Endothelial cell of umbilical vein (primary cell): Measurements from ENCODE around the gene ZRSR2. TPM values are rescaled to one million over a fixed set of nuclear protein-coding genes. Genes with fewer than 3 reads are reported as not detected.

Experiments used
- BruUV-seq: library from RNA; stranded (reverse); fragments of 400-500 nt; replicated peaks from 2 replicates; lab custom pipeline; 2021; lab: Mats Ljungman, UMichigan
- CTCF ChIA-PET: fragments of 300-600, 350-600 bp; sonication (Branson Sonifier 250); formaldehyde crosslinking; loops from one replicate; lab custom pipeline; 2021; ENCODE audit warnings: antibody characterized with exemption, inconsistent platforms; lab: Charles Lee
- POLR2A ChIA-PET: fragments of 300-600, 350-600 bp; sonication (Branson Sonifier 250); formaldehyde crosslinking; loops from one replicate; lab custom pipeline; 2021; ENCODE audit warnings: antibody characterized with exemption, inconsistent platforms; lab: Charles Lee
- DNase-seq: peaks from one replicate; pipeline ENCODE4 v3.0.0-alpha.2; 2011; ENCODE audit warnings: low read depth, low spot score
- FAIRE-seq: peaks from 2 replicates; lab custom pipeline; 2011; peaks lifted over from hg19 to GRCh38; lab: Jason Lieb, UNC
- H2AFZ ChIP-seq: 2 replicates; pipeline ENCODE4 v1.6.0; 2012; ENCODE audit warnings: low read depth, low read length, control low read depth, inconsistent platforms
- H3K27ac ChIP-seq: 2 replicates; pipeline ENCODE4 v1.5.1; 2011; ENCODE audit warnings: low read depth, mild to moderate bottlenecking, control low read depth, low read length, moderate library complexity; ENCODE audit not compliant: insufficient read depth
- H3K27me3 ChIP-seq, 2 experiments: 2 replicates each; pipeline versions ENCODE4 v1.6.0 to v1.6.1; 2011; ENCODE audit warnings: low read length in 2 of 2, mixed read lengths in 1 of 2; ENCODE audit not compliant: control insufficient read depth in 2 of 2, insufficient read depth in 2 of 2
- H3K36me3 ChIP-seq, 2 experiments: 2 replicates in 1 of 2; 3 replicates in 1 of 2; pipeline ENCODE4 v1.5.1; 2011; ENCODE audit warnings: low read length in 2 of 2, mild to moderate bottlenecking in 1 of 2, moderate library complexity in 1 of 2; ENCODE audit not compliant: control insufficient read depth in 2 of 2, insufficient read depth in 2 of 2; ENCODE audit errors: extremely low read depth in 1 of 2
- H3K4me1 ChIP-seq: 3 replicates; pipeline ENCODE4 v1.5.1; 2011; ENCODE audit warnings: mild to moderate bottlenecking, low read length; ENCODE audit not compliant: control insufficient read depth, insufficient read depth; ENCODE audit errors: extremely low read depth
- H3K4me2 ChIP-seq: 2 replicates; pipeline ENCODE4 v1.6.1; 2011; ENCODE audit warnings: low read length, control low read depth, mixed read lengths; ENCODE audit not compliant: insufficient read depth
- H3K4me3 ChIP-seq, 3 experiments: fragments of 200-600 bp in 1 of 3; sonication (generic), shearing (Covaris generic) in 1 of 3; replicated peaks in 1 of 3; 2 replicates each; pipeline ENCODE4 v1.5.1; 2011 to 2016; ENCODE audit warnings: control low read depth in 3 of 3, low read length in 3 of 3, mild to moderate bottlenecking in 2 of 3, inconsistent platforms in 1 of 3, low read depth in 1 of 3, moderate library complexity in 1 of 3; ENCODE audit not compliant: insufficient read depth in 1 of 3
- H3K79me2 ChIP-seq: 2 replicates; pipeline ENCODE4 v1.6.0; 2012; ENCODE audit warnings: low read length, inconsistent platforms; ENCODE audit not compliant: control insufficient read depth, insufficient read depth
- H3K9ac ChIP-seq: replicated peaks from 2 replicates; pipeline ENCODE3; 2011; ENCODE audit warnings: low read length, control low read depth; ENCODE audit not compliant: insufficient read depth; ENCODE audit errors: extremely low read depth
- H3K9me1 ChIP-seq: replicated peaks from 3 replicates; pipeline ENCODE4 v1.6.0; 2011; ENCODE audit warnings: mild to moderate bottlenecking, low read length; ENCODE audit not compliant: control insufficient read depth, insufficient read depth; ENCODE audit errors: extremely low read depth
- H3K9me3 ChIP-seq: replicated peaks from 2 replicates; pipeline ENCODE4 v1.5.1; 2012; ENCODE audit warnings: low read length, inconsistent platforms; ENCODE audit not compliant: control insufficient read depth, insufficient read depth
- H4K20me1 ChIP-seq: replicated peaks from 2 replicates; pipeline ENCODE3; 2011; ENCODE audit warnings: mild to moderate bottlenecking, low read length; ENCODE audit not compliant: control insufficient read depth, insufficient read depth; ENCODE audit errors: extremely low read depth
- EZH2 ChIP-seq: IDR thresholded peaks from 2 replicates; pipeline ENCODE4 v1.6.1; 2012; ENCODE audit warnings: borderline replicate concordance, low read depth, mild to moderate bottlenecking, moderate library complexity, low read length, inconsistent platforms; ENCODE audit not compliant: severe bottlenecking
- FOS ChIP-seq: IDR thresholded peaks from 2 replicates; pipeline ENCODE4 v1.6.1; 2011; ENCODE audit warnings: mild to moderate bottlenecking, low read length, moderate library complexity, borderline replicate concordance; ENCODE audit not compliant: insufficient read depth
- GATA2 ChIP-seq: IDR thresholded peaks from 2 replicates; pipeline ENCODE4 v1.7.0; 2011; ENCODE audit warnings: low read depth, mild to moderate bottlenecking, moderate library complexity, mixed read lengths, low read length; ENCODE audit not compliant: insufficient read length, insufficient read depth
- JUN ChIP-seq: IDR thresholded peaks from 2 replicates; pipeline ENCODE4 v1.6.1; 2011; ENCODE audit warnings: borderline replicate concordance, low read depth; ENCODE audit not compliant: insufficient read length, insufficient read depth
- MYC ChIP-seq: IDR thresholded peaks from one replicate; pipeline ENCODE4 v1.6.1; 2011; ENCODE audit warnings: mild to moderate bottlenecking, low read depth, low read length
- POLR2A ChIP-seq: IDR thresholded peaks from 2 replicates; pipeline ENCODE4 v1.6.1; 2012; ENCODE audit warnings: low read depth, mild to moderate bottlenecking, control low read depth, low read length
- POLR2AphosphoS5 ChIP-seq: IDR thresholded peaks from 2 replicates; pipeline ENCODE4 v1.6.1; 2012; ENCODE audit warnings: low read depth, mild to moderate bottlenecking, control low read depth, low read length, moderate library complexity; ENCODE audit not compliant: insufficient read depth
- dilution Hi-C: fragments of 300-500 bp; cut with MboI; formaldehyde crosslinking; loops from one replicate; pipeline ENCODE4 v1.15.0; 2019; ENCODE audit warnings: low sequenced_read_pairs; ENCODE audit not compliant: extremely low pct_ligation_motif_present
- intact Hi-C: fragments of 100-400 bp; cut with micrococcal nuclease; formaldehyde crosslinking; loops from one replicate; pipeline ENCODE4 v1.10.0; 2022
- polyA plus RNA-seq, 4 experiments: library from polyadenylated mRNA; depleted of rRNA in 3 of 4; stranded (reverse) in 3 of 4; unstranded in 1 of 4; fragments of >200 nt; gene quantifications; 2 replicates each; pipeline versions ENCODE4 v1.2.1 to v1.2.3, GENCODE V29; 2011 to 2012; ENCODE audit warnings: missing spikeins in 1 of 4
- total RNA-seq: library from RNA; stranded (reverse); gene quantifications from 2 replicates; pipeline ENCODE4 v1.2.3, GENCODE V29; 2021
- TF ChIP-seq, protein P1 (sequence below), 2 donors: IDR thresholded peaks; 1 replicate in 1 of 2; 2 replicates in 1 of 2; pipeline ENCODE4 v1.5.1; 2011; ENCODE audit warnings: low read length in 2 of 2, mild to moderate bottlenecking in 2 of 2, moderate library complexity in 2 of 2, control low read depth in 1 of 2, inconsistent platforms in 1 of 2, low read depth in 1 of 2; ENCODE audit not compliant: insufficient read depth in 1 of 2; ENCODE audit errors: extremely low read depth in 1 of 2
- TF ChIP-seq, protein P2 (sequence below): IDR thresholded peaks from 2 replicates; pipeline ENCODE4 v1.6.1; 2011; ENCODE audit not compliant: insufficient read depth, insufficient read length

The ZRSR2 gene
- total and polyA plus RNA-seq, 2 donors (not counting 3 experiments of a cell fraction or from before 2014, with no cell fraction given) = 3.3 to 8.1 TPM

DNA sequence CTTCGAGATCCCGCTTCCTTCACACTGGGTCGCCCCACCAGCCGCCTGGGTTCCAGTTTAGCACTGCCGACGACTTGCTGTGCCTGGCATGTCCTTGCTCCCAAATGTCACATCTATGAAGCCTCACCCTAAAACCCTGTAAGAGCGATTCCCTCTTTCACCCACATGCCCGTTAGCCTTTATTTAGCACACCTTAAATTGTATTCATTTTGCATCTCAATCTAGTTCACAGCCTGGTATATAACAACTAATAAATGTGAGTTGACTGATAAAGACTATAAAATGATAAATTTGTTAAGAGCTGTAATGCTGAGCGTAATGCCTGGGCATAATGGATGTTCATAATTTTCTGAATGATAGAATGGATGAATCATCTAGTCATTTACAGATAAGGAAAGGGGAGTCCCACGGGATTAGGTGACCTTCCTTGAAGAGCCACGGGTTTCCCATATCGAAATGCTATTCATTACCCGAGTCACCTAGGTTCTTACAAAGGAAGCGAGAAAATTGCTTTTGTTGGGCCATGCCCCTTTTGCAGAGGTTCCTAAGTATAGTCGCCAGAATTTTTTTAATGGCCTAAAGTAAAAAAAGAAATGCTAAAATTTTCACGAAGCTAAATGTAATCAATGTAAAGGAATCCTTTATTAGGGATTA lies 65.4 kb downstream of the ZRSR2 start:
- dilution Hi-C loops = no loop called here
- peak overlapping the region; percentile 45 for H2AFZ ChIP-seq
- no peaks in the 10 kb centered on the region for H3K9me3 ChIP-seq
- POLR2A ChIA-PET = no interaction called here
- FAIRE-seq (no peak), DNase-seq (peak; percentile 14)
- CTCF ChIA-PET = interaction anchor here (1.3 kb wide), 1 partner anchor 356 kb away, joined by 5 read pairs; no protein-coding TSS in a partner anchor
- H3K4me1 ChIP-seq = peaks cover 14% of the 10 kb centered on the region
- H3K27ac ChIP-seq = no peak overlapping the region
- peaks cover 5% of the 10 kb centered on the region for H3K79me2 ChIP-seq
- H3K36me3 ChIP-seq = no peaks in the 10 kb centered on the region
- no peaks in the 10 kb centered on the region for H3K9me1 ChIP-seq
- no TSS peak for BruUV-seq
- no peak for TF ChIP-seq JUN
- intact Hi-C loops = loop anchor here (2.0 to 10.0 kb wide), 4 partner anchors 61 to 1879 kb away; partner anchors contain the start of gene SCML1
- H3K4me3 ChIP-seq = peak overlapping the region; percentile 17 to 53 (median 38)
- no peaks in the 10 kb centered on the region for H3K27me3 ChIP-seq
- peak overlapping the region; percentile 17 for H3K9ac ChIP-seq
- H4K20me1 ChIP-seq = no peaks in the 10 kb centered on the region
- peak overlapping the region; percentile 66 for H3K4me2 ChIP-seq

DNA sequence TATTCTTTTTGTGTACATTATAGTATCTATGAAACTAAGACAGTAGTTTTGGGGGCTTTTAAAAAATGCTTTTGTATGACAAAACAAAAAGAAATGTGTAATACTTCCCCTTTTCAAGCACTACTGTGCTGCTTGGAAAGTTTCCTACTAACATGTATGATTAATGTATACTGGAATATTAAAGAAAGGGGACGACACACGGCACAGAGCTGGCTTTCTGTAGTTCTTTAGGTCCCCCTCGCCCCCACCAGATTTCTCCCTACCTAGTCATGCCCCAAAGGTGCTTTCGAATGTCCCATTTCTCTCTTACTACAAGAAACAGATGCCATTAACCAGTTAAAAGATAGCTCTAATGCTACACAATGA lies 65.9 kb downstream of the ZRSR2 start:
- no peak overlapping the region for H3K27ac ChIP-seq
- H3K79me2 ChIP-seq = peaks cover 5% of the 10 kb centered on the region
- DNase-seq (no peak), FAIRE-seq (no peak)
- TF ChIP-seq MYC (no peak), FOS (no peak), POLR2A (no peak), JUN (no peak), GATA2 (no peak), POLR2AphosphoS5 (no peak), EZH2 (no peak)
- TF ChIP-seq, protein P1, sequence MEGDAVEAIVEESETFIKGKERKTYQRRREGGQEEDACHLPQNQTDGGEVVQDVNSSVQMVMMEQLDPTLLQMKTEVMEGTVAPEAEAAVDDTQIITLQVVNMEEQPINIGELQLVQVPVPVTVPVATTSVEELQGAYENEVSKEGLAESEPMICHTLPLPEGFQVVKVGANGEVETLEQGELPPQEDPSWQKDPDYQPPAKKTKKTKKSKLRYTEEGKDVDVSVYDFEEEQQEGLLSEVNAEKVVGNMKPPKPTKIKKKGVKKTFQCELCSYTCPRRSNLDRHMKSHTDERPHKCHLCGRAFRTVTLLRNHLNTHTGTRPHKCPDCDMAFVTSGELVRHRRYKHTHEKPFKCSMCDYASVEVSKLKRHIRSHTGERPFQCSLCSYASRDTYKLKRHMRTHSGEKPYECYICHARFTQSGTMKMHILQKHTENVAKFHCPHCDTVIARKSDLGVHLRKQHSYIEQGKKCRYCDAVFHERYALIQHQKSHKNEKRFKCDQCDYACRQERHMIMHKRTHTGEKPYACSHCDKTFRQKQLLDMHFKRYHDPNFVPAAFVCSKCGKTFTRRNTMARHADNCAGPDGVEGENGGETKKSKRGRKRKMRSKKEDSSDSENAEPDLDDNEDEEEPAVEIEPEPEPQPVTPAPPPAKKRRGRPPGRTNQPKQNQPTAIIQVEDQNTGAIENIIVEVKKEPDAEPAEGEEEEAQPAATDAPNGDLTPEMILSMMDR (IDR thresholded peaks at IDR 0.05; ENCODE audit: extremely low read depth in 1 of 2, insufficient read depth in 1 of 2, low read depth in 1 of 2, low read length in 2 of 2) = no peak
- TF ChIP-seq, protein P2, sequence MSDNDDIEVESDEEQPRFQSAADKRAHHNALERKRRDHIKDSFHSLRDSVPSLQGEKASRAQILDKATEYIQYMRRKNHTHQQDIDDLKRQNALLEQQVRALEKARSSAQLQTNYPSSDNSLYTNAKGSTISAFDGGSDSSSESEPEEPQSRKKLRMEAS = no peak
- peaks cover 14% of the 10 kb centered on the region for H3K4me1 ChIP-seq
- H3K27me3 ChIP-seq = peaks cover 0 to 2% of the 10 kb centered on the region in 2 experiments
- H3K9ac ChIP-seq = no peak overlapping the region
- BruUV-seq = no TSS peak
- dilution Hi-C loops (no loop called here), intact Hi-C loops (loop anchor here (10.0 kb wide), 2 partner anchors 359 to 1879 kb away; partner anchors contain the start of gene SCML1)
- CTCF ChIA-PET = no interaction called here
- H3K4me3 ChIP-seq = no peak overlapping the region
- H3K36me3 ChIP-seq = no peaks in the 10 kb centered on the region
- POLR2A ChIA-PET = no interaction called here
- no peak overlapping the region for H2AFZ ChIP-seq
- no peak overlapping the region for H3K4me2 ChIP-seq
- no peaks in the 10 kb centered on the region for H4K20me1 ChIP-seq
- H3K9me1 ChIP-seq = no peaks in the 10 kb centered on the region
- H3K9me3 ChIP-seq = no peaks in the 10 kb centered on the region
